Sigmoid colon (tissue), 4 donors: ENCODE data around the gene SLC6A5.

Experiments
- CTCF ChIP-seq, 4 experiments: fragments of 450-650 bp in 3 of 4; fragments of 200-600 bp in 1 of 4; IDR thresholded peaks; one replicate each; pipeline ENCODE4 v1.5.1; 2016 to 2019; ENCODE audit warnings: antibody characterized with exemption in 4 of 4, mild to moderate bottlenecking in 3 of 4, moderate library complexity in 2 of 4
- POLR2AphosphoS5 ChIP-seq, 4 donors: sonication (generic); formaldehyde crosslinking; IDR thresholded peaks; one replicate each; pipeline ENCODE4 v1.6.1; 2017; ENCODE audit warnings: antibody characterized with exemption in 4 of 4

GRCh38 chr11:20594274-20595061 lies 4.9 kb upstream of the SLC6A5 start:
- TF ChIP-seq CTCF (IDR thresholded peaks at IDR 0.05): no peak
- TF ChIP-seq POLR2AphosphoS5 (IDR thresholded peaks at IDR 0.05): no peak
